ENCODE data around the gene DPP3. TPM values are rescaled to one million over a fixed set of nuclear protein-coding genes. Genes with fewer than 3 reads are reported as not detected.

Gene DPP3
- total RNA-seq, 4 donors from 2014 or later: 11.5 to 35.3 (median 22.4) TPM

DNA sequence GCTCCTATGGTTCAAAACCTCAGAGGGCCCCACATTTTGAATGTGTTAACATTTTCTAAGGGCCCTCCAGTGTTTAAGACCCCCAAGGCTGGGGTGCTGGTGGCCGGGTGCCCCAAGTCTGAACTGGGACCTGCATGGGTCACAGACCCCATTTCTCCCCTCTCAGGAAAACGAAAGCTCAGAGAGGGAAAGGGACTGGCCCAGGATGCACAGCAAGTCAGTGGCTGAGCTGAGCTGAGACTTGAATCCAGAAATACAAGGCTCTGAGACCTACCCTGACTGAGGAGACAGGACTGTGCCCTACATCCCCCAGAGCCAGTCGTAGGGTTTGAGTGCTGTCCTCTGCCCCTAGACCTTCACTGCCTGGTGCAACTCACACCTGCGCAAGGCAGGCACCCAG is 70.7 kb downstream of the DPP3 start:
- Histone ChIP-seq H3K27ac (no peak overlapping the region), H3K4me3 (no peak overlapping the region), H3K36me3 (no peaks in the 10 kb centered on the region), H3K4me1 (peaks cover 0 to 17% (median 0%) of the 10 kb centered on the region in 3 donors), H3K9me3 (no peaks in the 10 kb centered on the region), H3K27me3 (peaks cover 7% of the 10 kb centered on the region)
- no peak for ATAC-seq
- WGBS, 2 donors (ENCODE audit: low coverage in 1 of 2): no CpG with 5 or more reads among the region's 4 CpGs
- TF ChIP-seq POLR2A (IDR thresholded peaks at IDR 0.05) (no peak), POLR2AphosphoS5 (IDR thresholded peaks at IDR 0.05) (no peak), CTCF (IDR thresholded peaks at IDR 0.05) (no peak), EP300 (IDR thresholded peaks at IDR 0.05) (no peak)

GRCh38 chr11:66554602-66555001 is 74.4 kb downstream of the DPP3 start:
- ATAC-seq: no peak
- no peaks in the 10 kb centered on the region for H3K9me3 ChIP-seq

DNA sequence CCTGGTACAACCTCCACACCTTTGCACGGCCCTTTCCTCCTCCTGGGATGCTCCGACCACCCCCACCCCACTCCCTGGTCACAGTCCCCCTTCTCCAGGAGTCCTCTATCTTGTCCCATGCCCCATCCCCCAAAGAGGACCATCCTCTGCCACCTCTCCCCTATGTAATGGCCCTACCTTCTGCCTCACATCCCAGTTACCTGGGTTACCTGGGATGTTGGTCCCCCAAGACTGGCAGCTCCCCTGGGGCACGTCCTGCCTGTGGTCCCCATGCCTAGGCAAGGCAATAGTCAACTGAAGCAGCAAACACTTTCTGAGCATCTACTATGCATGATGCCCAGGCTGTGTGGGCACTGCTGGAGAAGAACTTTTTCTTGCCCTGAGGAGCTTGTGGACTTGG is 75.2 kb downstream of the DPP3 start:
- TF ChIP-seq POLR2AphosphoS5 (IDR thresholded peaks at IDR 0.05) (no peak), POLR2A (IDR thresholded peaks at IDR 0.05) (no peak), CTCF (IDR thresholded peaks at IDR 0.05) (no peak), EP300 (IDR thresholded peaks at IDR 0.05) (no peak)
- H3K4me3 ChIP-seq: no peak overlapping the region
- peaks cover 20% of the 10 kb centered on the region for H3K27me3 ChIP-seq
- no peak for ATAC-seq
- H3K36me3 ChIP-seq: no peaks in the 10 kb centered on the region
- 55% methylated on average over 1 of the region's 3 CpGs; no CpG with 5 or more reads in 1 of the 2 donors for WGBS, 2 donors (ENCODE audit: low coverage in 1 of 2)
- no peaks in the 10 kb centered on the region for H3K9me3 ChIP-seq
- no peak overlapping the region for H3K27ac ChIP-seq
- peaks cover 0 to 15% (median 6%) of the 10 kb centered on the region in 3 donors for H3K4me1 ChIP-seq

More at GRCh38 chr11:66554602-66555001, 74.4 kb downstream of the DPP3 start:
- TF ChIP-seq EP300 (IDR thresholded peaks at IDR 0.05): no peak
- no peak for TF ChIP-seq POLR2AphosphoS5 (IDR thresholded peaks at IDR 0.05)
- no peak for TF ChIP-seq CTCF (IDR thresholded peaks at IDR 0.05)
- no peak for TF ChIP-seq POLR2A (IDR thresholded peaks at IDR 0.05)
- Histone ChIP-seq H3K36me3 (no peaks in the 10 kb centered on the region), H3K4me1 (peaks cover 0 to 13% (median 6%) of the 10 kb centered on the region in 3 donors), H3K27ac (no peak overlapping the region), H3K27me3 (peaks cover 20% of the 10 kb centered on the region), H3K4me3 (no peak overlapping the region)
- 64% methylated on average over 4 of the region's 5 CpGs; no CpG with 5 or more reads in 1 of the 2 donors for WGBS, 2 donors (ENCODE audit: low coverage in 1 of 2)

- TF ChIP-seq POLR2AphosphoS5 (IDR thresholded peaks at IDR 0.05): no peak
- TF ChIP-seq EP300 (IDR thresholded peaks at IDR 0.05): no peak
These were observed 75.9 kb downstream of the DPP3 start for GRCh38 chr11:66556086-66556485.

DNA sequence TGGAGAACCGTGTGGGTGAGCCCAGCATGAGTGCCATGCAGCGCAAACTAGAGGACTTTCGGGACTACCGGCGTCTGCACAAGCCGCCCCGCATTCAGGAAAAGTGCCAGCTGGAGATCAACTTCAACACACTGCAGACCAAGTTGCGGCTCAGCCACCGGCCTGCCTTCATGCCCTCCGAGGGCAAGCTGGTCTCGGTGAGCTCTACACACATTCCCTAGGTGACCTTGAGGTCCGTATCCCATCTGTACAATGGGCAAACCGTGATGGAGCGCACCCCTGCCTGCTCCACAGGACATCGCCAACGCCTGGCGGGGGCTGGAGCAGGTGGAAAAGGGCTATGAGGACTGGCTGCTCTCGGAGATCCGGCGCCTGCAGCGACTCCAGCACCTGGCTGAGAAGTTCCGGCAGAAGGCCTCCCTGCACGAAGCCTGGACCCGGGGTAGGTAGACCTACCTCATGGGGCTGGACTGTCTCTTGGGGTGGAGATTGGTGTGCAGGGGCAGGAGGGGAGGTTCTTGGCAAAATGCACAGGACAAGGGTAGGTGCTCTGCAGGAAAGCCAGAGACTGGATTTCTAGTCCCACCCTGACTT is 77.6 kb downstream of the DPP3 start:
- Histone ChIP-seq H3K4me3 (no peak overlapping the region), H3K9me3 (no peaks in the 10 kb centered on the region), H3K4me1 (peaks cover 0 to 15% (median 6%) of the 10 kb centered on the region in 3 donors), H3K27ac (no peak overlapping the region), H3K36me3 (peaks cover 0 to under 1% of the 10 kb centered on the region in 2 donors), H3K27me3 (peaks cover 20% of the 10 kb centered on the region)
- WGBS, 2 donors (ENCODE audit: low coverage in 1 of 2): 87% methylated on average over 3 of the region's 24 CpGs; no CpG with 5 or more reads in 1 of the 2 donors
- no peak for ATAC-seq
- TF ChIP-seq POLR2A (IDR thresholded peaks at IDR 0.05) (no peak), CTCF (IDR thresholded peaks at IDR 0.05) (no peak), POLR2AphosphoS5 (IDR thresholded peaks at IDR 0.05) (no peak), EP300 (IDR thresholded peaks at IDR 0.05) (no peak)

More at GRCh38 chr11:66556086-66556485, 75.9 kb downstream of the DPP3 start:
- H3K36me3 ChIP-seq: no peaks in the 10 kb centered on the region
- H3K27me3 ChIP-seq: peaks cover 20% of the 10 kb centered on the region
- H3K9me3 ChIP-seq: no peaks in the 10 kb centered on the region
- no peak overlapping the region for H3K4me3 ChIP-seq
- H3K4me1 ChIP-seq: peaks cover 0 to 15% (median 6%) of the 10 kb centered on the region in 3 donors
- no peak for ATAC-seq
- H3K27ac ChIP-seq: no peak overlapping the region
- 78 to 100% methylated on average over 1 to 3 of the region's 7 CpGs for WGBS, 2 donors (ENCODE audit: low coverage in 1 of 2)

Small RNA genes within 50 kb of the gene (small RNA-seq; reads per million reads assigned to genes)
- gene RF00416: 0 reads per million in 4 donors

Other genes with a start within 250 kb of the DPP3 start
- 10 to 100 TPM; 24.6 to 49.6 (median 34.2) TPM for gene KLC2, start 222.7 kb upstream of the DPP3 start, total RNA-seq
- 100 to 1,000 TPM in 3 of 4 donors, 10 to 100 TPM in 1; 99.3 to 162 (median 115) TPM for gene RAB1B, start 211.8 kb upstream of the DPP3 start, total RNA-seq
- 1 to 10 TPM in 1 of 4 donors, not detected in 3; 1.1 TPM for gene CNIH2, start 202.3 kb upstream of the DPP3 start, total RNA-seq
- gene YIF1A, start 191.3 kb upstream of the DPP3 start, total RNA-seq: 10 to 100 TPM; 39.4 to 79.3 (median 64.5) TPM
- under 1 TPM in 1 of 4 donors, not detected in 3; 0.66 TPM for gene TMEM151A, start 188.5 kb upstream of the DPP3 start, total RNA-seq
- gene CD248, start 163.4 kb upstream of the DPP3 start, total RNA-seq: 10 to 100 TPM; 23.1 to 68.2 (median 27.0) TPM
- 1 to 10 TPM; 3.8 to 9.3 (median 4.7) TPM for gene RIN1, start 144.0 kb upstream of the DPP3 start, total RNA-seq
- 10 to 100 TPM; 26.6 to 44.2 (median 35.5) TPM for gene BRMS1, start 135.3 kb upstream of the DPP3 start, total RNA-seq
- gene B4GAT1, start 132.8 kb upstream of the DPP3 start, total RNA-seq: 10 to 100 TPM; 39.7 to 62.0 (median 47.6) TPM
- gene SLC29A2, start 108.7 kb upstream of the DPP3 start, total RNA-seq: 1 to 10 TPM in 2 of 4 donors, under 1 TPM in 2; 0.27 to 3.2 (median 1.2) TPM
- 1 to 10 TPM in 1 of 4 donors, under 1 TPM in 2, not detected in 1; 0.27 to 2.6 (median 0.93) TPM for gene NPAS4, start 59.4 kb upstream of the DPP3 start, total RNA-seq
- gene MRPL11, start 41.6 kb upstream of the DPP3 start, total RNA-seq: 10 to 100 TPM; 36.3 to 48.1 (median 45.6) TPM
- gene PELI3, start 13.5 kb upstream of the DPP3 start, total RNA-seq: 10 to 100 TPM; 20.5 to 43.9 (median 29.9) TPM
- 10 to 100 TPM; 49.2 to 95.1 (median 82.9) TPM for gene BBS1, start 30.2 kb downstream of the DPP3 start, total RNA-seq
- 10 to 100 TPM in 2 of 4 donors, 1 to 10 TPM in 2; 5.9 to 12.1 (median 10.4) TPM for gene ZDHHC24, start 65.6 kb downstream of the DPP3 start, total RNA-seq
- not detected for gene ACTN3, start 66.5 kb downstream of the DPP3 start, total RNA-seq
- gene CTSF, start 88.2 kb downstream of the DPP3 start, total RNA-seq: 100 to 1,000 TPM in 1 of 4 donors, 10 to 100 TPM in 3; 65.1 to 114 (median 88.4) TPM
- 1 to 10 TPM in 3 of 4 donors, under 1 TPM in 1; 0.27 to 1.2 (median 1.1) TPM for gene CCDC87, start 112.6 kb downstream of the DPP3 start, total RNA-seq
- 10 to 100 TPM; 28.1 to 41.7 (median 33.9) TPM for gene CCS, start 112.8 kb downstream of the DPP3 start, total RNA-seq
- 10 to 100 TPM; 25.6 to 66.6 (median 42.5) TPM for gene RBM14, start 136.2 kb downstream of the DPP3 start, total RNA-seq
- gene RBM4, start 158.3 kb downstream of the DPP3 start, total RNA-seq: 100 to 1,000 TPM in 3 of 4 donors, 10 to 100 TPM in 1; 98.2 to 114 (median 102) TPM
- 10 to 100 TPM; 10.7 to 28.2 (median 12.3) TPM for gene RBM4B, start 197.5 kb downstream of the DPP3 start, total RNA-seq
- 10 to 100 TPM in 1 of 4 donors, 1 to 10 TPM in 3; 1.8 to 19.5 (median 5.6) TPM for gene SPTBN2, start 248.8 kb downstream of the DPP3 start, total RNA-seq

Data from gastroesophageal sphincter (tissue), 4 donors.